Gastrocnemius medialis (tissue), 4 donors: Measurements from ENCODE around the gene SGPL1. TPM values are rescaled to one million over a fixed set of nuclear protein-coding genes. Genes with fewer than 3 reads are reported as not detected.

Experiments
- ATAC-seq, 2 donors: fragments of 150-250 bp; one replicate each; pipeline ENCODE4 v1.9.1; 2016
- DNase-seq, 2 donors: peaks; one replicate each; pipeline ENCODE4 v3.0.0-alpha.2; 2019
- H3K27ac ChIP-seq, 4 donors: fragments of 200-600 bp; sonication (generic); 1 replicate in 1 of 4; 2 replicates in 3 of 4; pipeline ENCODE4 v1.5.1; 2016 to 2018; ENCODE audit warnings: mild to moderate bottlenecking in 2 of 4, moderate library complexity in 1 of 4
- H3K27me3 ChIP-seq, 3 donors: fragments of 200-600 bp; sonication (generic) in 2 of 3; 1 replicate in 1 of 3; 2 replicates in 2 of 3; pipeline versions ENCODE4 v1.5.1 to v1.6.0; 2016 to 2019; ENCODE audit warnings: mild to moderate bottlenecking in 1 of 3, moderate library complexity in 1 of 3
- H3K36me3 ChIP-seq, 2 donors: fragments of 200-600 bp; sonication (generic) in 1 of 2; one replicate each; pipeline ENCODE4 v1.5.1; 2017 to 2018
- H3K4me1 ChIP-seq, 2 donors: fragments of 200-600 bp; sonication (generic) in 1 of 2; one replicate each; pipeline ENCODE4 v1.5.1; 2016 to 2017; ENCODE audit warnings: mild to moderate bottlenecking in 2 of 2
- H3K4me3 ChIP-seq, 4 donors: fragments of 200-600 bp; sonication (generic) in 3 of 4; 1 replicate in 1 of 4; 2 replicates in 3 of 4; pipeline ENCODE4 v1.5.1; 2016 to 2019; ENCODE audit warnings: mild to moderate bottlenecking in 2 of 4
- H3K9me3 ChIP-seq, 3 donors: fragments of 200-600 bp; sonication (generic) in 2 of 3; 1 replicate in 1 of 3; 2 replicates in 2 of 3; pipeline ENCODE4 v1.5.1; 2016 to 2019
- CTCF ChIP-seq, 5 experiments: fragments of 450-650 bp in 3 of 5; fragments of 200-600 bp in 2 of 5; sonication (generic) in 2 of 5; IDR thresholded peaks in 4 of 5; conservative IDR thresholded peaks in 1 of 5; 1 replicate in 4 of 5; 2 replicates in 1 of 5; pipeline ENCODE4 v1.5.1; 2016 to 2019; ENCODE audit warnings: antibody characterized with exemption in 5 of 5, mild to moderate bottlenecking in 3 of 5, moderate library complexity in 3 of 5
- POLR2A ChIP-seq, 2 donors: fragments of 450-650 bp; IDR thresholded peaks; one replicate each; pipeline ENCODE4 v1.6.1; 2017; ENCODE audit warnings: antibody characterized with exemption in 2 of 2, mild to moderate bottlenecking in 2 of 2, moderate library complexity in 2 of 2
- in situ Hi-C, 4 donors: fragments of 200-750 bp; cut with MboI; loops; one replicate each; pipeline versions ENCODE4 v1.15.0 to v1.8.0; 2017; ENCODE audit warnings: low sequenced_read_pairs in 4 of 4
- intact Hi-C: fragments of 100-400 bp; cut with DNase I; formaldehyde crosslinking; loops from one replicate; pipeline ENCODE4 v1.15.1; 2023; ENCODE audit warnings: low total_unique reads
- total RNA-seq, 4 donors: library from RNA; depleted of rRNA; stranded (reverse); fragments of >200 nt; gene quantifications; one replicate each; pipeline versions ENCODE4 v1.1.0 to v1.2.3, GENCODE V29; 2016

Gene SGPL1
- total RNA-seq, 4 donors from 2014 or later = 6.5 to 17.1 (median 11.3) TPM

GRCh38 chr10:70884741-70885140, 69.0 kb downstream of the SGPL1 start:
- in situ Hi-C loops = loop anchor here (5.0 to 10.0 kb wide), 4 partner anchors 67 to 340 kb away; partner anchors contain the start of gene SGPL1 (in 2 of the 4)
- DNase-seq (no peak), ATAC-seq (no peak)
- Histone ChIP-seq H3K36me3 (peaks cover 0 to 26% of the 10 kb centered on the region in 2 donors), H3K27me3 (no peaks in the 10 kb centered on the region), H3K4me3 (no peak overlapping the region), H3K4me1 (peaks cover 7 to 10% of the 10 kb centered on the region in 2 donors), H3K27ac (no peak overlapping the region), H3K9me3 (no peaks in the 10 kb centered on the region)
- intact Hi-C loops = loop anchor here (5.0 to 10.0 kb wide), 2 partner anchors 332 to 430 kb away; no protein-coding TSS in a partner anchor
- TF ChIP-seq POLR2A (IDR thresholded peaks at IDR 0.05) = no peak
- TF ChIP-seq CTCF (IDR thresholded peaks at IDR 0.05 in 4 of 5, conservative IDR thresholded peaks at IDR 0.05 in 1 of 5) = no peak

- no peaks in the 10 kb centered on the region for H3K9me3 ChIP-seq
- in situ Hi-C loops (loop anchor here in 1 of 4 donors (10.0 kb wide), 1 partner anchor 341 kb away; no protein-coding TSS in a partner anchor), intact Hi-C loops (loop anchor here (10.0 kb wide), 1 partner anchor 431 kb away; no protein-coding TSS in a partner anchor)
- DNase-seq (no peak), ATAC-seq (no peak)
- TF ChIP-seq CTCF (IDR thresholded peaks at IDR 0.05 in 4 of 5, conservative IDR thresholded peaks at IDR 0.05 in 1 of 5) (no peak), POLR2A (IDR thresholded peaks at IDR 0.05) (no peak)
- peaks cover 0 to 26% of the 10 kb centered on the region in 2 donors for H3K36me3 ChIP-seq
- peaks cover 9 to 17% of the 10 kb centered on the region in 2 donors for H3K4me1 ChIP-seq
- H3K4me3 ChIP-seq = no peak overlapping the region
- no peaks in the 10 kb centered on the region for H3K27me3 ChIP-seq
- no peak overlapping the region for H3K27ac ChIP-seq
Observed at GRCh38 chr10:70885481-70885880, 69.7 kb downstream of the SGPL1 start.

GRCh38 chr10:70885931-70886903, 70.5 kb downstream of the SGPL1 start:
- Histone ChIP-seq H3K36me3 (peaks cover 0 to 26% of the 10 kb centered on the region in 2 donors), H3K27ac (peak overlapping the region in 2 of 4 donors; percentile 93 to 96)
- TF ChIP-seq POLR2A (IDR thresholded peaks at IDR 0.05) = no peak
- TF ChIP-seq CTCF (IDR thresholded peaks at IDR 0.05 in 4 of 5, conservative IDR thresholded peaks at IDR 0.05 in 1 of 5) = no peak

GRCh38 chr10:70886921-70887665, 71.3 kb downstream of the SGPL1 start:
- intact Hi-C loops (loop anchor here (10.0 kb wide), 1 partner anchor 432 kb away; no protein-coding TSS in a partner anchor), in situ Hi-C loops (loop anchor here in 1 of 4 donors (10.0 kb wide), 1 partner anchor 342 kb away; no protein-coding TSS in a partner anchor)
- H3K36me3 ChIP-seq = peaks cover 0 to 25% of the 10 kb centered on the region in 2 donors
- TF ChIP-seq POLR2A (IDR thresholded peaks at IDR 0.05) (no peak), CTCF (IDR thresholded peaks at IDR 0.05 in 4 of 5, conservative IDR thresholded peaks at IDR 0.05 in 1 of 5) (no peak)
- DNase-seq = no peak
- ATAC-seq = no peak
- H3K9me3 ChIP-seq = no peaks in the 10 kb centered on the region
- H3K4me3 ChIP-seq = peak overlapping the region; percentile 69 to 95 (median 82)
- peaks cover 17 to 26% of the 10 kb centered on the region in 2 donors for H3K4me1 ChIP-seq
- H3K27me3 ChIP-seq = no peaks in the 10 kb centered on the region
- peak overlapping the region; percentile 89 to 96 (median 94) for H3K27ac ChIP-seq

More at GRCh38 chr10:70885931-70886903, 70.5 kb downstream of the SGPL1 start:
- Histone ChIP-seq H3K4me1 (peaks cover 17 to 25% of the 10 kb centered on the region in 2 donors), H3K4me3 (no peak overlapping the region), H3K27me3 (no peaks in the 10 kb centered on the region), H3K9me3 (no peaks in the 10 kb centered on the region)
- intact Hi-C loops (loop anchor here (10.0 kb wide), 1 partner anchor 431 kb away; no protein-coding TSS in a partner anchor), in situ Hi-C loops (loop anchor here in 1 of 4 donors (10.0 kb wide), 1 partner anchor 341 kb away; no protein-coding TSS in a partner anchor)
- no peak for DNase-seq
- no peak for ATAC-seq
